Measurements from ENCODE around the gene PHF12. TPM values are rescaled to one million over a fixed set of nuclear protein-coding genes. Genes with fewer than 3 reads are reported as not detected.
A peak's percentile ranks its signal among the peaks of the same experiment; 100 is the strongest.

Gene PHF12
- total and polyA plus RNA-seq, 2 of the 8 experiments (the other 6 are each of a cell fraction or from before 2014, with no cell fraction given), result 38.8 to 65.7 TPM

DNA sequence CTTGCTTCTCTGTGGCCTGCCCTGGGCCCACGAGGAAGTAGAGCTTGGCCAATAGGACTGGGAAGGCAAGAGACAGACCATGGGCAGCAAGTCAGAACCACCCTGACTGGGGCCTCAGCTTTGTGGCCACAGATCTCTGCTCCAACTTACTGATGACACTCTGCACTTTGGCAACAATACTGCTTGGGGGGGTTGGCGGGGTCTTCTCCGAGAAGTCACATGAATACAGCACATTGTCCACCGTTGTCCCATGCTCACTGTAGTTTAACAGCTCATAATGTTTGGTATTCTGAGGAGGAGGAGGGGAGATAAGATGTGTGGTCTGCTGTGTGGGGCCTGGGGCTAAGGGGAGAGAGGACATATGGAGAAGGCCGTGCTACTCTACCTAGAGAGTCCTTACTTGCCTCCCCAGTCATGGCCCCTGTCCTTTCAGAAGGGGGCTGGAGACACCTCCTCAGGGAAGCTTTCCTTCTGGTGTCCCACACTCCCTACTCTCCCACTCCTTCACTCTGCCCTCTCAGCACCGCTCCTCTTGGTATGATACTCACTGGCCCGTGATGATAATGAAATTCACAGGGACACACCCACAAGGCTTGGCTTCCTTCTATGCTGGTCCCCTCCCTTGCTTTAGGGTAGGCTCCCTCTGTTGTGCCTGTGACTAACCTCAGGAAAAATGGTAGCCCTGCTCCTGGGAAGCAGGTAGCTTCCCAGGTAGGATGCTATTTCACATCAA, 44.4 kb downstream of the PHF12 start:
- ChIA-PET CTCF (ENCODE audit: partially characterized antibody) (interaction anchor here (1.1 to 9.6 kb wide), 8 partner anchors 13 to 210 kb away, joined by 3 to 123 read pairs (median 5); partner anchors contain the start of genes NEK8 and TLCD1), POLR2A (ENCODE audit: partially characterized antibody) (interaction anchor here (0.6 to 7.7 kb wide), 10 partner anchors 9 to 180 kb away, joined by 3 to 71 read pairs (median 4); partner anchors contain the start of genes FLOT2, NEK8, PHF12 and TLCD1)
- Histone ChIP-seq H3K9ac (replicated peaks in 1 of 4; ENCODE audit: extremely low read depth in 1 of 4, low read depth in 3 of 4, low read length in 3 of 4) (no peak overlapping the region), H3K4ac (replicated peaks; ENCODE audit: insufficient read length, low read depth, low read length) (no peak overlapping the region), H3K14ac (ENCODE audit: insufficient read length) (no peak overlapping the region), H3K4me3 (ENCODE audit: extremely low read depth in 1 of 4, insufficient read depth in 2 of 4, low read depth in 3 of 4, low read length in 4 of 4) (no peak overlapping the region), H4K5ac (ENCODE audit: insufficient read length, low read depth, low read length) (no peak overlapping the region), H3K79me1 (ENCODE audit: low read depth, low read length) (peaks cover under 1% of the 10 kb centered on the region; the same call in 1 of the 2 replicates), H4K91ac (replicated peaks; ENCODE audit: insufficient read length, low read length) (no peak overlapping the region), H4K20me1 (replicated peaks in 1 of 2; ENCODE audit: control insufficient read depth in 1 of 2, insufficient read depth in 2 of 2, low read length in 2 of 2) (peaks cover 4 to 14% of the 10 kb centered on the region in 2 experiments), H2BK15ac (ENCODE audit: low read length) (no peak overlapping the region), H3K27ac (ENCODE audit: low read depth, low read length) (no peak overlapping the region), H3K27me3 (replicated peaks in 1 of 4; ENCODE audit: control insufficient read depth in 3 of 4, extremely low read depth in 1 of 4, insufficient read depth in 3 of 4, low read length in 3 of 4) (no peaks in the 10 kb centered on the region), H2BK120ac (replicated peaks; ENCODE audit: low read depth, low read length) (no peak overlapping the region), H3K79me2 (ENCODE audit: control insufficient read depth in 1 of 2, insufficient read depth in 2 of 2, low read length in 2 of 2) (no peaks in the 10 kb centered on the region), H3K56ac (replicated peaks; ENCODE audit: insufficient read length, low read depth, low read length) (no peak overlapping the region), H2BK20ac (ENCODE audit: low read length) (no peak overlapping the region), H3K36me3 (ENCODE audit: control insufficient read depth in 2 of 4, insufficient read depth in 4 of 4, low read length in 3 of 4) (peaks cover 46 to 63% (median 57%) of the 10 kb centered on the region in 4 experiments), H2AFZ (ENCODE audit: low read length) (no peak overlapping the region), H3K18ac (ENCODE audit: extremely low read depth, low read length) (no peak overlapping the region), H3K4me2 (ENCODE audit: insufficient read depth in 1 of 2, low read depth in 2 of 2, low read length in 2 of 2) (no peak overlapping the region), H3K23ac (ENCODE audit: insufficient read length) (no peak overlapping the region), H2BK12ac (ENCODE audit: low read depth, low read length) (no peak overlapping the region), H2AK5ac (ENCODE audit: low read depth, low read length) (no peak overlapping the region), H2BK5ac (ENCODE audit: low read depth, low read length) (peak overlapping the region; percentile 37; the same call in 1 of the 2 replicates), H3K23me2 (ENCODE audit: low read depth, low read length) (peaks cover 6% of the 10 kb centered on the region; the same call in 1 of the 2 replicates), H3K9me3 (ENCODE audit: insufficient read depth in 2 of 2, low read depth in 1 of 2, low read length in 1 of 2) (no peaks in the 10 kb centered on the region), H3K4me1 (replicated peaks in 1 of 4; ENCODE audit: control insufficient read depth in 3 of 4, insufficient read depth in 4 of 4, low read length in 3 of 4) (peaks cover 0 to 6% (median 2%) of the 10 kb centered on the region in 4 experiments), H4K8ac (ENCODE audit: extremely low read depth, insufficient read depth, low read length) (no peak overlapping the region)
- WGBS, 2 experiments (ENCODE audit: extremely low coverage in 1 of 2, insufficient coverage in 1 of 2, insufficient read length in 1 of 2, insufficient replicate concordance in 2 of 2, low coverage in 1 of 2, low lambda C conversion rate in 2 of 2, missing lambda C conversion rate in 1 of 2), result 92% methylated on average over 7 of the region's 7 CpGs; no CpG with 5 or more reads in 1 of the 2 experiments
- FAIRE-seq (no peak), DNase-seq (ENCODE audit: low read depth in 1 of 2, low spot score in 2 of 2) (no peak)
- TF ChIP-seq POLR2A (IDR thresholded peaks at IDR 0.05; ENCODE audit: control extremely low read depth in 1 of 2, low read depth in 2 of 2, low read length in 2 of 2) (peak in 1 of 2 experiments; percentile 21; a peak in 1 of 3 replicates), MAX (IDR thresholded peaks at IDR 0.05) (no peak)
